Muscle layer of colon (tissue), 2 donors: ENCODE results near the gene TOLLIP.
A peak's percentile ranks its signal among the peaks of the same experiment; 100 is the strongest.
"Not testable (repeated sequence)": the region's sequence is repeated elsewhere in the genome, so short reads cannot be mapped to it uniquely, and the experiment has no call there.

Experiments used
- H3K27ac ChIP-seq: one replicate; pipeline ENCODE4 v1.7.0; 2013; ENCODE audit warnings: low read depth, mild to moderate bottlenecking, low read length, moderate library complexity
- H3K27me3 ChIP-seq, 2 donors: one replicate each; pipeline ENCODE4 v1.7.0; 2013; ENCODE audit warnings: low read length in 2 of 2, mild to moderate bottlenecking in 2 of 2; ENCODE audit not compliant: insufficient read depth in 2 of 2, control insufficient read depth in 1 of 2
- H3K36me3 ChIP-seq: one replicate; pipeline ENCODE4 v1.7.0; 2013; ENCODE audit warnings: mild to moderate bottlenecking, low read length; ENCODE audit not compliant: insufficient read depth
- H3K4me1 ChIP-seq: one replicate; pipeline ENCODE4 v1.7.0; 2013; ENCODE audit warnings: mild to moderate bottlenecking, low read length; ENCODE audit not compliant: insufficient read depth
- H3K4me3 ChIP-seq, 2 donors: one replicate each; pipeline ENCODE4 v1.7.0; 2013; ENCODE audit warnings: low read length in 2 of 2, low read depth in 1 of 2, mild to moderate bottlenecking in 1 of 2, moderate library complexity in 1 of 2
- H3K9ac ChIP-seq: one replicate; pipeline ENCODE4 v1.7.0; 2013; ENCODE audit warnings: low read length
- H3K9me3 ChIP-seq: one replicate; pipeline ENCODE4 v1.7.0; 2013; ENCODE audit warnings: mild to moderate bottlenecking, low read length
- donor health status: abdominal sarcoma.
- donor health status: Adenocarcinoma of cecum.

Gene TOLLIP

DNA sequence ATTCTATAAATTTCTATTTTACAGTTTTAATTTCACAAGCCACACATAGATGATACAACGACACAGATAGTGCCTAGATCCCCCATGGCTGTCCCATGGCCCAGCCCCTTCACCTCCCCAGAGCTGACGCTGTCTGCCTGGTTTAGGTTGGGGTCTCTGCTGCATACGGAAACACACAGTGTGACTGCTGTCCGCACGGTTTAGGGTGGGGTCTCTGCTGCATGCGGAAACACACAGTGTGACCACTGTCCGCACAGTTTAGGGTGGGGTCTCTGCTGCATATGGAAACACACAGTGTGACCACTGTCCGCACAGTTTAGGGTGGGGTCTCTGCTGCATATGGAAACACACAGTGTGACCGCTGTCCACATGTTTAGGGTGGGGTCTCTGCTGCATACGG lies 31.8 kb upstream of the TOLLIP start:
- not testable (repeated sequence) for H3K27ac ChIP-seq, H3K9me3 ChIP-seq

DNA sequence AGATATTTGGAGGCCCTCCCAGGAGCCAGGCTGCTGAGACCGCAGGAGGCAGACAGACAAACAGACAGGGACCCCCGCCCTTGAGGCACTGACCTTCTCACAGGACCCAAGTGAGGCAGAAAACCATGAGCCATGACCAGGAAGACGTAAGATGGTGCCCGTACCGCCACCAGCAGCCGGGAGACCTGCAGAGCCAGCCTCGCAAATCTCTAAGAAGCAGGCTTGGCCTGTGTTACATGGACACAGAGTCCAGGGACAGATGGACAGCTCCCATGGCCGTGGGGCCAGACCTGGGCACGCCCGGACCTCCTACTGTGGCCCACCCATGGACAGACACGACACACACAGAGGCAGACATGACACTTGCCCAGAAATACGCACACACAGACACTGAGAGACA lies 30.7 kb upstream of the TOLLIP start:
- Histone ChIP-seq H3K36me3 (no peaks in the 10 kb centered on the region), H3K4me1 (peaks cover 9% of the 10 kb centered on the region), H3K27ac (no peak overlapping the region), H3K9me3 (no peaks in the 10 kb centered on the region), H3K9ac (no peak overlapping the region), H3K4me3 (no peak overlapping the region), H3K27me3 (no peaks in the 10 kb centered on the region)

More for the DNA sequence above, 31.8 kb upstream of the TOLLIP start:
- H3K4me3 ChIP-seq, H3K9ac ChIP-seq, H3K36me3 ChIP-seq, H3K4me1 ChIP-seq, H3K27me3 ChIP-seq: not testable (repeated sequence)

DNA sequence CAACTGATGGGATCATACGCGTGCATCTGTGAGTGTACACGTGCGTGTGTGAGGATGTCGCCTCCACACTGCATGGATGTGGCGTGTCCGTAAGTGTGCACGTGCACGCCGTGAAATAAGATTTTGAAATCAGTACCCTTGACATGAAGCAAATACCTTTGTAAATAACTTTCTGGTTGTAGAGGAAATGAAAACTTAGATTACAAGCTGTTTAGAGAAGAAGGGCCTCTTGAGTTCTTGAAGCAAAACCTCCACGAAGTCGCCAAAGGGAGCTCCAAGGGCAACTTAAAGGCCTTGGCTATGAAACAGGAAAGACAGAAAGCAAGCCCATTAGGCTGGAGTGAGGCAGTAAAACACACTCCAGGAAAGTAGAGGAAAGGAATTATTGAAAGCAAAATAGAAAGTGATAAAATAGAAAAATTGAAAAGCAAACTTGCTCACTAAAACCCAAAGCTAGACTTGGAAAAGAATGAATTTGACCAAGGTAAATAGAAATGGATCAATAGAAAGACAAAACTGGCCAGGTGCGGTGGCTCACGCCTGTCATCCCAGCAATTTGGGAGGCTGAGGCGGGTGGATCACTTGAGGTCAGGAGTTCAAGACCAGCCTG lies 29.7 kb upstream of the TOLLIP start:
- no peak overlapping the region for H3K4me3 ChIP-seq
- H3K4me1 ChIP-seq = peaks cover 10% of the 10 kb centered on the region
- no peak overlapping the region for H3K27ac ChIP-seq
- H3K9ac ChIP-seq = no peak overlapping the region
- no peaks in the 10 kb centered on the region for H3K36me3 ChIP-seq
- no peaks in the 10 kb centered on the region for H3K27me3 ChIP-seq
- no peaks in the 10 kb centered on the region for H3K9me3 ChIP-seq

DNA sequence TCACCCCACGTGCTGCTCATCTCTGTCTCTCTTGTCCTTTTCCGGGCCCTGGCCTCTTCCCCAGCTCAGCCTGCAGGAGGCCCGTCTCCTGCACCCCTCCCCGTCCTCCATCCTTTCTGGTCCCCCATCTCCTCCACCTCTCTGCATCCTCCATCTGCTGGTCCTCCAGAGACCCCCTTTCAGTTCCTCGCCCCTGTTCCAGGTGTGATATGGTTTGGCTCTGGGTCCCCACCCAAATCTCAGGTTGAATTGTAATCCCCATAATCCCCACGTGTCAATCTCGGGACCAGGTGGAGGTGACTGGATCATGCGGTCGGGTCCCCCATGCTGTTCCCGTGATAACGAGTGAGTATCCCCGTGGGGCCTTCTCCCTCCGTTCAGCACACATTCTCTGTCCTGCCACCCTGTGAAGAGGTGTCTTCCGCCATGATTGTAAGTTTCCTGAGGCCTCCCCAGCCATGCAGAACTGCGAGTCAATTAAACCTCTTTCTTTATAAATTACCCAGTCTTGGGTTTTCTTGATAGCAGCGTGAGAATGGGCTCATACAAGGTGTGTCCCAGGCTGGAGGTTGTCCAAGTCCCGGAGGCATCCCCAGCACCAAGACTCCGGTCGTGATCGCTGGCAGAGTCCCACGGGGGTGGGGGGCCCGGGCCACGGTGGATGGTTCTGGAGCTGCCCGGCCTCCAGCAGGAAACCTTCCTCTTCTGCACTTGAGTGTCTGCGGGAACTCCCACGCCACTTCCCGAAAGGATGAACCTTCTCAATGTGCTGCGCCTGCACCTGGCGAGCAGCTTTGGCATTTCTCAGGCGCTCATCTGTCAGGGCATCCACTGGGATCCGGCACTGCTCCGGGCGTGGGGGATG lies 29.0 kb upstream of the TOLLIP start:
- H3K9me3 ChIP-seq = no peaks in the 10 kb centered on the region
- no peak overlapping the region for H3K4me3 ChIP-seq
- no peaks in the 10 kb centered on the region for H3K36me3 ChIP-seq
- peaks cover 10% of the 10 kb centered on the region for H3K4me1 ChIP-seq
- no peak overlapping the region for H3K27ac ChIP-seq
- no peak overlapping the region for H3K9ac ChIP-seq
- no peaks in the 10 kb centered on the region for H3K27me3 ChIP-seq

DNA sequence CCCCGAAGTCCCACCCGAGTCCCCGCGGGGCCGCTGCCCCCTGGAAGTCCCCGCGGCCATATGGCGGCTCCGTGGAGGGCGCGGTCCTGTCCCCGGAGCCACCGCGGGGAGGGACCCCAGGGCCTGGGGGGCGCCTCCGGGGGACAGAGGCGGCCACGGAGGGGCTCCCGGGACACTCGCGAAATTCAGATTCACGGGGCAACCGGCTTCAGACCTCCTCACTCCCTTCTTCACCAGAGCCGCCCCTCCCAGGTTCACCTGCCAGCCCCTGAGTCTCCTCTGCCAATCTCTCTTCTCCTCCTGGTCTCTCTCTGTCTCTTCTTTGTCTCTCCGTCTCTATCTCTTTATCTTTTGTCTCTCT lies 28.2 kb upstream of the TOLLIP start:
- Histone ChIP-seq H3K36me3 (no peaks in the 10 kb centered on the region), H3K9ac (no peak overlapping the region), H3K4me1 (peaks cover 10% of the 10 kb centered on the region), H3K4me3 (no peak overlapping the region), H3K9me3 (no peaks in the 10 kb centered on the region), H3K27me3 (no peaks in the 10 kb centered on the region), H3K27ac (no peak overlapping the region)

GRCh38 chr11:1336836-1337646 lies 27.6 kb upstream of the TOLLIP start:
- no peaks in the 10 kb centered on the region for H3K9me3 ChIP-seq
- peak overlapping the region in 1 of 2 donors; percentile 32 for H3K4me3 ChIP-seq
- no peak overlapping the region for H3K9ac ChIP-seq
- peaks cover 10% of the 10 kb centered on the region for H3K4me1 ChIP-seq
- H3K27ac ChIP-seq = no peak overlapping the region
- H3K36me3 ChIP-seq = no peaks in the 10 kb centered on the region
- no peaks in the 10 kb centered on the region for H3K27me3 ChIP-seq

- peak overlapping the region; percentile 8 for H3K9ac ChIP-seq
- H3K4me3 ChIP-seq = peak overlapping the region; percentile 25 to 60
- peaks cover 10% of the 10 kb centered on the region for H3K4me1 ChIP-seq
- H3K27ac ChIP-seq = peak overlapping the region; percentile 52
- H3K27me3 ChIP-seq = no peaks in the 10 kb centered on the region
- H3K9me3 ChIP-seq = no peaks in the 10 kb centered on the region
- no peaks in the 10 kb centered on the region for H3K36me3 ChIP-seq
These were observed 26.7 kb upstream of the TOLLIP start for GRCh38 chr11:1335811-1336761.

GRCh38 chr11:1335264-1335810 lies 25.9 kb upstream of the TOLLIP start:
- H3K27me3 ChIP-seq = no peaks in the 10 kb centered on the region
- no peak overlapping the region for H3K27ac ChIP-seq
- peak overlapping the region; percentile 8 for H3K9ac ChIP-seq
- H3K4me3 ChIP-seq = peak overlapping the region; percentile 25 to 60
- H3K4me1 ChIP-seq = peaks cover 10% of the 10 kb centered on the region
- H3K36me3 ChIP-seq = no peaks in the 10 kb centered on the region
- H3K9me3 ChIP-seq = no peaks in the 10 kb centered on the region

GRCh38 chr11:1333860-1334259 lies 24.4 kb upstream of the TOLLIP start:
- Histone ChIP-seq H3K9ac (no peak overlapping the region), H3K27me3 (no peaks in the 10 kb centered on the region), H3K9me3 (no peaks in the 10 kb centered on the region), H3K27ac (no peak overlapping the region), H3K36me3 (no peaks in the 10 kb centered on the region), H3K4me1 (peaks cover 10% of the 10 kb centered on the region), H3K4me3 (no peak overlapping the region)

DNA sequence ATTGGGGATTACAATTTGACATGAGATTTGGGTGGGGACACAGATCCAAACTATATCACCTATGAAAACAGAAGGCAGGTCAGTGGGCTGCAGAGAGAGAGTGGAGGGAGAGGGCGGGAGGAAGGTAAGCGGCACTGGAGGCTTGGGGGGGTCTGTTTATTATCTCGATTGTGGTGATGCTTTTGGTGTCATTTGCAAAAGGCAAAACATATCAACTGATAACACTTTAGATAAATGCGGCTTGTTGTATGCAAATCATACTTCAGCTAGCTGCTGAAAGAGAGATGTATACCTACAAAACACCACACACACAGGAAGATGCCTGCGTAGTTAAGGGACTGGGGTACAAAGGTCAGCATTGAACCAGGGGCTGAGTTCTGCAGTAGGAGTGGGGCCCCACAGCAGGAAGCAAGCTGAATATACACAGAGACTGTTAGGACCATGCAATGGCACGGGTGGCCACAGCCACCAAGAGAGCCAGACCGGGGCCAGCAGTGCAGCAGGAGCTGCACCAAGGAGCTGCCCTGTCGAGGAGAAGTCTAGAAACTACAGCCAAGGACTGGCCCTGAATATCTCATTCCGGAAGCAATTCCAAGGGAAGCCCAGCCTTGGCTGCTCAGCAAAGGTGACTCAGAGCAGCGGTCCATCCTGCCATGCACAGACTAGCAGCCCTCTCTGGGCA lies 23.8 kb upstream of the TOLLIP start:
- H3K27ac ChIP-seq = no peak overlapping the region

More for the DNA sequence above, 23.8 kb upstream of the TOLLIP start:
- no peak overlapping the region for H3K4me3 ChIP-seq
- no peaks in the 10 kb centered on the region for H3K36me3 ChIP-seq
- H3K9me3 ChIP-seq = no peaks in the 10 kb centered on the region
- no peak overlapping the region for H3K9ac ChIP-seq
- peaks cover 10% of the 10 kb centered on the region for H3K4me1 ChIP-seq
- H3K27me3 ChIP-seq = no peaks in the 10 kb centered on the region
